ENCODE data around the gene FAM78B. TPM values are rescaled to one million over a fixed set of nuclear protein-coding genes. Genes with fewer than 3 reads are reported as not detected.
A peak's percentile ranks its signal among the peaks of the same experiment; 100 is the strongest.

The FAM78B gene
- total RNA-seq, 1 donor from 2014 or later = 3.1 TPM

DNA sequence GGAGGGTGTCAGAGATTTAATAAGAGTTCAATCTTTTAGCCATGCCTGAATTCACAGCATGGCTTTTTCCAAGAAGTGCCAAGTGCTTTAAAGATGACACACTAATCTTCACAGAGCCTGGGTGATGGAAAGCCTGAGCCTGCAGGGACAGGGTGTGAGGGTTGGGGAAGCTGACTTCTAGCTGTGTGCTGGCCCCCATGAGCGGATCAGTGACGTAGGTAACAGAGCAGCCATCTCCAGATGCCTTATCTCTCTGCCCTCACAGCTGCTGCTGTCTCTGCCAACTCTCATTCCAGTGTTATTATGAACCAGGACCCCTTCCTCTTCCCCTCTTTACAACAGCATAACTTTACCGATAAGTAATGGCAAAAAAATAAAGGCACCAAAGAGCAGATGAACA lies 30.6 kb downstream of the FAM78B start:
- TF ChIP-seq, protein P1, sequence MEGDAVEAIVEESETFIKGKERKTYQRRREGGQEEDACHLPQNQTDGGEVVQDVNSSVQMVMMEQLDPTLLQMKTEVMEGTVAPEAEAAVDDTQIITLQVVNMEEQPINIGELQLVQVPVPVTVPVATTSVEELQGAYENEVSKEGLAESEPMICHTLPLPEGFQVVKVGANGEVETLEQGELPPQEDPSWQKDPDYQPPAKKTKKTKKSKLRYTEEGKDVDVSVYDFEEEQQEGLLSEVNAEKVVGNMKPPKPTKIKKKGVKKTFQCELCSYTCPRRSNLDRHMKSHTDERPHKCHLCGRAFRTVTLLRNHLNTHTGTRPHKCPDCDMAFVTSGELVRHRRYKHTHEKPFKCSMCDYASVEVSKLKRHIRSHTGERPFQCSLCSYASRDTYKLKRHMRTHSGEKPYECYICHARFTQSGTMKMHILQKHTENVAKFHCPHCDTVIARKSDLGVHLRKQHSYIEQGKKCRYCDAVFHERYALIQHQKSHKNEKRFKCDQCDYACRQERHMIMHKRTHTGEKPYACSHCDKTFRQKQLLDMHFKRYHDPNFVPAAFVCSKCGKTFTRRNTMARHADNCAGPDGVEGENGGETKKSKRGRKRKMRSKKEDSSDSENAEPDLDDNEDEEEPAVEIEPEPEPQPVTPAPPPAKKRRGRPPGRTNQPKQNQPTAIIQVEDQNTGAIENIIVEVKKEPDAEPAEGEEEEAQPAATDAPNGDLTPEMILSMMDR (IDR thresholded peaks at IDR 0.05; ENCODE audit: unreplicated experiment) = no peak
- Mint-ChIP-seq H3K27me3 (peaks cover 14% of the 10 kb centered on the region), H3K9me3 (ENCODE audit: low read depth) (no peaks in the 10 kb centered on the region), H3K4me3 (ENCODE audit: low read depth) (no peak overlapping the region), H3K4me1 (ENCODE audit: low read depth) (peaks cover 6% of the 10 kb centered on the region), H3K27ac (no peak overlapping the region), H3K36me3 (ENCODE audit: insufficient read depth) (no peaks in the 10 kb centered on the region)
- DNase-seq (ENCODE audit: low spot score, unreplicated experiment) = no peak

DNA sequence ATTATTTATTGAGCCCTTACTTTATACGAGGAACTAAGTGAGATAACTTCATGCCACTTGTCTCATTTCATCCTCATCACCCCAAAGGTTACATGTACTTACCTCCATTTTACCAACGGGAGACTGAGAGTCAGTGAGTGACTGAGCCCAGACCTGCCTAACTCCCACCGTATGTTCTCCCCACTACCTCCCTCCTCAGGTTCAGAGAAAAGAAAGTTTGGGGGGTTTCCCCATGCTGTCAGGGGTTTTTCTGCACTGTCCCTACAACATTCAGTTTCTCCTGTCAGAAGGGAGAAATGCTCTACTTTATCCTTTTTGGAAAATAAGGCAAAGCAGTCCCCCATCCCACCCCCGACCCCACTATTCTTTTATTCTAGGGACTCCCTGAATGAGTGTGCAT lies 32.9 kb downstream of the FAM78B start:
- no peak overlapping the region for H3K27ac Mint-ChIP-seq
- peaks cover 16% of the 10 kb centered on the region for H3K27me3 Mint-ChIP-seq
- TF ChIP-seq, protein P1 (IDR thresholded peaks at IDR 0.05; ENCODE audit: unreplicated experiment) = no peak
- H3K4me1 Mint-ChIP-seq (ENCODE audit: low read depth) = no peaks in the 10 kb centered on the region
- DNase-seq (ENCODE audit: low spot score, unreplicated experiment) = no peak
- H3K9me3 Mint-ChIP-seq (ENCODE audit: low read depth) = no peaks in the 10 kb centered on the region
- H3K4me3 Mint-ChIP-seq (ENCODE audit: low read depth) = no peak overlapping the region
- H3K36me3 Mint-ChIP-seq (ENCODE audit: insufficient read depth) = no peaks in the 10 kb centered on the region

DNA sequence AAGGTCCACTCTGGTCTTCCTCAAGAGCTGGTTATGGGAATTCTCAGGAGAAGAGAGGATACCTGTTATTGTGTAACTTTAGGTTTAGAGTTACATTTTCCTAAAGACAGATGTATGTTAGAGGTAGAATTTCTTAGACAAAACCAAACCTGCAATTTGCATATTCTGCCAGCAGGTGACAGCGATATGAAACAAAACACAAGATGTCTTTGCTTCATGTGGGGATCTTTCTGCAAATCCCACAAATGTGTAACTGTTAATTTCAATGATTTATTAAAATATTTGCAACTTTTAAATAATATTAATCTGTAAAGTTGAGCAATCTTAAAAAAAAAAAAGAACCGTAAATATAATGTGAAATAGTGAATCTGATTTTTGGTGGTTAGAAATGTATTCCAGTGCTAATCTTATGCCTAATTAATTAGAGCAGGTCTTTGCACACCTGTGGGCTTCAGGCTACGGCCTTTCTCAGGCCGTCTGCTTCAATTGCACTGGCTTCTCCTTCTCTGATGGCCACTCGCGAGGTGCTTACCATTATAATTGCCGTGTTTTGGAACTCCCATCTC lies 33.4 kb downstream of the FAM78B start:
- no peak for DNase-seq (ENCODE audit: low spot score, unreplicated experiment)
- H3K27ac Mint-ChIP-seq = no peak overlapping the region
- no peaks in the 10 kb centered on the region for H3K9me3 Mint-ChIP-seq (ENCODE audit: low read depth)
- TF ChIP-seq, protein P1 (IDR thresholded peaks at IDR 0.05; ENCODE audit: unreplicated experiment) = peak; percentile 54
- no peaks in the 10 kb centered on the region for H3K4me1 Mint-ChIP-seq (ENCODE audit: low read depth)
- H3K36me3 Mint-ChIP-seq (ENCODE audit: insufficient read depth) = no peaks in the 10 kb centered on the region
- H3K4me3 Mint-ChIP-seq (ENCODE audit: low read depth) = no peak overlapping the region
- peaks cover 20% of the 10 kb centered on the region for H3K27me3 Mint-ChIP-seq

DNA sequence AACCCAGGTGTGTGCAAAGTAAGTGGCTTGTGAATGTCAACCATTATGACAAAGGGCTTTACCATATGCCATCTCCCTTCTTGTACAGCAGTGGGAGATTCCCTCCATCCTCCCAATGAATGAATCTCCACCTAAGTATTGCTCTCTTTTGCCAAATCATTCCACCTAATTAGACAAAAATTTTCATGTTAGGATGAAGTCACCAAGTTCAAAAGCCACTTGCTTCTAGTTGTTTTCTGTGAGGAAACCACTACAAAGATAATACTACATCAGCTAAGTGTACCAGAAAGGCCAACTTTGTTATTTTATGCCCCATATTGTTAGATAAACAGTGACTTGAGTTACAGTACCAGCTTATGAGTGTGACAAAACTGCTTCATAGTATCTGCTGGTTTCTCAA lies 34.3 kb downstream of the FAM78B start:
- Mint-ChIP-seq H3K9me3 (ENCODE audit: low read depth) (no peaks in the 10 kb centered on the region), H3K27me3 (peaks cover 21% of the 10 kb centered on the region), H3K27ac (no peak overlapping the region), H3K4me3 (ENCODE audit: low read depth) (no peak overlapping the region), H3K4me1 (ENCODE audit: low read depth) (no peaks in the 10 kb centered on the region), H3K36me3 (ENCODE audit: insufficient read depth) (no peaks in the 10 kb centered on the region)
- DNase-seq (ENCODE audit: low spot score, unreplicated experiment) = no peak
- TF ChIP-seq, protein P1 (IDR thresholded peaks at IDR 0.05; ENCODE audit: unreplicated experiment) = no peak

DNA sequence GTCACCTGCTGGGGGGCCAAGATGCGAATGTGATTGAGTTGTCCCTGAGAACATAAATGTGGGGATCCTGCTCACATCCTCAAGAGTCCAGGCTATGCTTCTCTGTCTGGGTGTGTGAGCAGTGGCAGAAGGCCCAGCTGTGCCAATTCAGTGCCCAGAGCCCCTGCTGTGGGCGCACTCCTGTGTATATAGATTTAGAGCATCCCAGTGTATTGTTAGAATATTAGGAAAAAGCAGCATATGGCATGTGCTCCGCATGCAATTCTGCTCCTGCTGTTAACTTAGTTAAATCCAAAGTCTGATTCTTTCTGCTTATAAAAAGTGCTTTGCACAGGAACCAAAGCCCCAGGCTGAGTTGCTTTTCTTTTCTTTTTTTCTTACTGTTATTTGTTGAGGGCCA lies 37.8 kb downstream of the FAM78B start:
- peaks cover 15% of the 10 kb centered on the region for H3K27me3 Mint-ChIP-seq
- H3K4me3 Mint-ChIP-seq (ENCODE audit: low read depth) = no peak overlapping the region
- H3K9me3 Mint-ChIP-seq (ENCODE audit: low read depth) = no peaks in the 10 kb centered on the region
- no peaks in the 10 kb centered on the region for H3K36me3 Mint-ChIP-seq (ENCODE audit: insufficient read depth)
- TF ChIP-seq, protein P1 (IDR thresholded peaks at IDR 0.05; ENCODE audit: unreplicated experiment) = no peak
- H3K27ac Mint-ChIP-seq = no peak overlapping the region
- H3K4me1 Mint-ChIP-seq (ENCODE audit: low read depth) = no peaks in the 10 kb centered on the region
- DNase-seq (ENCODE audit: low spot score, unreplicated experiment) = no peak
